ENCODE data around the gene MYL4. TPM values are rescaled to one million over a fixed set of nuclear protein-coding genes. Genes with fewer than 3 reads are reported as not detected.

MYL4 gene
- total and polyA plus RNA-seq, 10 of the 15 experiments (the other 5 are each of a cell fraction or from before 2014, with no cell fraction given), result 0.23 to 1.6 (median 0.58) TPM; not detected in 3

- no peak for TF ChIP-seq YBX1 (IDR thresholded peaks at IDR 0.05)
- peak; percentile 100 for TF ChIP-seq RAD21 (IDR thresholded peaks at IDR 0.05; ENCODE audit: insufficient read depth, low read depth, low read length)
- TF ChIP-seq DPF2 (IDR thresholded peaks at IDR 0.05), result no peak
- TF ChIP-seq ZNF622 (IDR thresholded peaks at IDR 0.05), result no peak
- TF ChIP-seq, protein P1, sequence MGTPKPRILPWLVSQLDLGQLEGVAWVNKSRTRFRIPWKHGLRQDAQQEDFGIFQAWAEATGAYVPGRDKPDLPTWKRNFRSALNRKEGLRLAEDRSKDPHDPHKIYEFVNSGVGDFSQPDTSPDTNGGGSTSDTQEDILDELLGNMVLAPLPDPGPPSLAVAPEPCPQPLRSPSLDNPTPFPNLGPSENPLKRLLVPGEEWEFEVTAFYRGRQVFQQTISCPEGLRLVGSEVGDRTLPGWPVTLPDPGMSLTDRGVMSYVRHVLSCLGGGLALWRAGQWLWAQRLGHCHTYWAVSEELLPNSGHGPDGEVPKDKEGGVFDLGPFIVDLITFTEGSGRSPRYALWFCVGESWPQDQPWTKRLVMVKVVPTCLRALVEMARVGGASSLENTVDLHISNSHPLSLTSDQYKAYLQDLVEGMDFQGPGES (IDR thresholded peaks at IDR 0.05), result no peak
- 0 out of 2 replicates have a peak, but pooled peaks have one; percentile 17 for TF ChIP-seq MEF2A (IDR thresholded peaks at IDR 0.05; ENCODE audit: insufficient read depth, low read depth, low read length)
- TF ChIP-seq NFIC (IDR thresholded peaks at IDR 0.05; ENCODE audit: low read depth, low read length), result no peak
- peak; percentile 61 for TF ChIP-seq CREB1 (IDR thresholded peaks at IDR 0.05; ENCODE audit: low read depth)
- no peak for TF ChIP-seq CBX5 (IDR thresholded peaks at IDR 0.05; ENCODE audit: low read depth)
- TF ChIP-seq, protein P2, sequence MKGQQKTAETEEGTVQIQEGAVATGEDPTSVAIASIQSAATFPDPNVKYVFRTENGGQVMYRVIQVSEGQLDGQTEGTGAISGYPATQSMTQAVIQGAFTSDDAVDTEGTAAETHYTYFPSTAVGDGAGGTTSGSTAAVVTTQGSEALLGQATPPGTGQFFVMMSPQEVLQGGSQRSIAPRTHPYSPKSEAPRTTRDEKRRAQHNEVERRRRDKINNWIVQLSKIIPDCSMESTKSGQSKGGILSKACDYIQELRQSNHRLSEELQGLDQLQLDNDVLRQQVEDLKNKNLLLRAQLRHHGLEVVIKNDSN (IDR thresholded peaks at IDR 0.05; ENCODE audit: borderline replicate concordance, extremely low read length, insufficient read depth, low read depth, low read length), result no peak
- TF ChIP-seq, protein P3, sequence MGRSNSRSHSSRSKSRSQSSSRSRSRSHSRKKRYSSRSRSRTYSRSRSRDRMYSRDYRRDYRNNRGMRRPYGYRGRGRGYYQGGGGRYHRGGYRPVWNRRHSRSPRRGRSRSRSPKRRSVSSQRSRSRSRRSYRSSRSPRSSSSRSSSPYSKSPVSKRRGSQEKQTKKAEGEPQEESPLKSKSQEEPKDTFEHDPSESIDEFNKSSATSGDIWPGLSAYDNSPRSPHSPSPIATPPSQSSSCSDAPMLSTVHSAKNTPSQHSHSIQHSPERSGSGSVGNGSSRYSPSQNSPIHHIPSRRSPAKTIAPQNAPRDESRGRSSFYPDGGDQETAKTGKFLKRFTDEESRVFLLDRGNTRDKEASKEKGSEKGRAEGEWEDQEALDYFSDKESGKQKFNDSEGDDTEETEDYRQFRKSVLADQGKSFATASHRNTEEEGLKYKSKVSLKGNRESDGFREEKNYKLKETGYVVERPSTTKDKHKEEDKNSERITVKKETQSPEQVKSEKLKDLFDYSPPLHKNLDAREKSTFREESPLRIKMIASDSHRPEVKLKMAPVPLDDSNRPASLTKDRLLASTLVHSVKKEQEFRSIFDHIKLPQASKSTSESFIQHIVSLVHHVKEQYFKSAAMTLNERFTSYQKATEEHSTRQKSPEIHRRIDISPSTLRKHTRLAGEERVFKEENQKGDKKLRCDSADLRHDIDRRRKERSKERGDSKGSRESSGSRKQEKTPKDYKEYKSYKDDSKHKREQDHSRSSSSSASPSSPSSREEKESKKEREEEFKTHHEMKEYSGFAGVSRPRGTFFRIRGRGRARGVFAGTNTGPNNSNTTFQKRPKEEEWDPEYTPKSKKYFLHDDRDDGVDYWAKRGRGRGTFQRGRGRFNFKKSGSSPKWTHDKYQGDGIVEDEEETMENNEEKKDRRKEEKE (IDR thresholded peaks at IDR 0.05), result no peak
- TF ChIP-seq POLR2A (IDR thresholded peaks at IDR 0.05; ENCODE audit: low read depth, low read length), result no peak
- TF ChIP-seq SP1 (IDR thresholded peaks at IDR 0.05; ENCODE audit: low read depth, low read length), result peak; percentile 46
- TF ChIP-seq USF2 (IDR thresholded peaks at IDR 0.05; ENCODE audit: borderline replicate concordance, low read depth, low read length), result no peak
- TF ChIP-seq IRF4 (IDR thresholded peaks at IDR 0.05; ENCODE audit: low read depth, low read length), result peak; percentile 66; the same call in 1 of the 2 replicates
- TF ChIP-seq RELB (IDR thresholded peaks at IDR 0.05; ENCODE audit: low read depth), result 0 out of 2 replicates have a peak, but pooled peaks have one; percentile 27
- no peak for TF ChIP-seq CEBPZ (IDR thresholded peaks at IDR 0.05; ENCODE audit: low read depth, low read length)
- no peak for TF ChIP-seq SREBF2 (IDR thresholded peaks at IDR 0.05; ENCODE audit: low read length)
Measured at GRCh38 chr17:47229535-47230443, 20.6 kb downstream of the MYL4 start (continued).

Data from GM12878 (cell line).